Endodermal cell (in vitro differentiated cells): ENCODE data around the gene FAM98C. TPM values are rescaled to one million over a fixed set of nuclear protein-coding genes. Genes with fewer than 3 reads are reported as not detected.

Source experiments
- DNase-seq: peaks from one replicate; pipeline ENCODE4 v3.0.0-alpha.2; 2017
- H3K27ac ChIP-seq: 2 replicates; pipeline ENCODE4 v1.5.1; 2013; ENCODE audit warnings: mild to moderate bottlenecking, low read depth, low read length, moderate library complexity
- H3K27me3 ChIP-seq: 2 replicates; pipeline ENCODE4 v1.6.1; 2013; ENCODE audit warnings: mild to moderate bottlenecking, low read length, moderate library complexity; ENCODE audit not compliant: insufficient read depth, control insufficient read depth, poor library complexity, severe bottlenecking
- H3K36me3 ChIP-seq: 2 replicates; pipeline ENCODE4 v1.7.0; 2013; ENCODE audit warnings: mild to moderate bottlenecking, low read length, moderate library complexity; ENCODE audit not compliant: control insufficient read depth, insufficient read depth
- H3K4me1 ChIP-seq: one replicate; pipeline ENCODE4 v1.7.0; 2013; ENCODE audit warnings: low read length; ENCODE audit not compliant: control insufficient read depth, insufficient read depth
- H3K4me3 ChIP-seq: 2 replicates; pipeline ENCODE4 v1.5.1; 2013; ENCODE audit warnings: mild to moderate bottlenecking, low read length, moderate library complexity
- H3K9ac ChIP-seq: 2 replicates; pipeline ENCODE4 v1.6.1; 2013; ENCODE audit warnings: mild to moderate bottlenecking, low read length, moderate library complexity; ENCODE audit not compliant: poor library complexity, severe bottlenecking; ENCODE audit errors: extremely low read depth
- H3K9me3 ChIP-seq: 2 replicates; pipeline ENCODE4 v1.6.1; 2013; ENCODE audit warnings: mild to moderate bottlenecking, low read length, moderate library complexity; ENCODE audit not compliant: control insufficient read depth
- H3K27ac Mint-ChIP-seq: 2 replicates; pipeline ENCODE4 v1.8.0; 2020; ENCODE audit warnings: mixed read lengths
- H3K27me3 Mint-ChIP-seq: 2 replicates; pipeline ENCODE4 v1.8.0; 2021; ENCODE audit warnings: mild to moderate bottlenecking, mixed read lengths; ENCODE audit not compliant: insufficient read depth
- H3K36me3 Mint-ChIP-seq: 2 replicates; pipeline ENCODE4 v1.8.0; 2020; ENCODE audit warnings: low read depth, mixed read lengths
- H3K4me1 Mint-ChIP-seq: 2 replicates; pipeline ENCODE4 v1.8.0; 2020; ENCODE audit warnings: mixed read lengths
- H3K4me3 Mint-ChIP-seq: 2 replicates; pipeline ENCODE4 v1.8.0; 2020; ENCODE audit warnings: mild to moderate bottlenecking, moderate library complexity, mixed read lengths
- H3K9me3 Mint-ChIP-seq: 2 replicates; pipeline ENCODE4 v1.8.0; 2020; ENCODE audit warnings: mild to moderate bottlenecking, mixed read lengths
- whole genome bisulfite sequencing, 2 experiments: methylation state at CpG; one replicate each; pipeline versions ENCODE4 v1.1.5 to v1.1.7; 2013; ENCODE audit warnings: missing lambda C conversion rate in 2 of 2, mixed read lengths in 1 of 2; ENCODE audit not compliant: insufficient coverage in 1 of 2, insufficient read length in 1 of 2; 5-methylcytosine and 5-hydroxymethylcytosine counted together
- total RNA-seq, 2 donors: library from RNA; stranded (reverse); fragmentation: NEBNext Ultra II Directional in 1 of 2; extraction: Animal tissue kit (Norgen Biotek cat#: 25700) in 1 of 2; gene quantifications; 2 replicates in 1 of 2; 3 replicates in 1 of 2; pipeline ENCODE4 v1.2.1, GENCODE V29; 2021
- TF ChIP-seq, protein P1 (sequence below): fragments of 200-600 bp; sonication (generic); conservative IDR thresholded peaks from 2 replicates; pipeline ENCODE4 v1.5.0; 2021; ENCODE audit warnings: antibody characterized with exemption, mild to moderate bottlenecking

The FAM98C gene
- total RNA-seq, 2 donors from 2014 or later = 8.6 to 13.7 TPM

DNA sequence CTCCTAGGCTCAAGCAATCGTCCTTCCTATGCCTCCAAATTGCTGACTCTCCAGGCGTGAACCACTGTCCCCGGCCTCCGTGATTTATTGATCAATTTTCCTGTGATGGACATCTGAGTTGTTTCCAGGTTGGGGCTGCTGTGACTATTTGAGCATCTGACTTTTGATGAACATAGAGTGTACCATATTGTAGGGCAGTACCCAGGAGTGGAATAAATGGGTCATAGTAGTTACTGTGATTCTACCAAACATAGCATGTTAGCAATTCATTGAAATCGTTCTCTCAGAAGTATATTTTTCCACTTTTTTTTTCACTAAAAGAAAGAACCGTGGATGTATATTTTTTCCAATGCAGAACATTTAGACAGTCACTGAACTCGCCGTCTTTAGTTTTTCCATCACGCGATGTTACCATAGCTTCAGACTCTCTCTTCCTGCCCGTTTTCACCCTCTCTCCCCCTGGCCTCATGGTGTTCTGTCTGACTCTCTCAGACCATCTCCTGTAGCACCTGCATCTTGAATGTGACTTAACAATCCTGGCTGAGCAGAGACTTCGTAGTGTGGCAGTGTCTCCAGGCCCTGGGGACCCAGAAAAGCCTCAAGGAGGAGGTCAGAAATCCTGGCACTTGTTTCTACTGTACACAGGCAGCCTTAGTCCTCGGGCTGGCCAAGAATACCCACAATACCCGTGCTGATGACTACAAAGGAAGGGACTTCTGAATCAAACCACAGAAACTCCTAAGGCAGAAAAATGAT, 26.3 kb downstream of the FAM98C start:
- no peaks in the 10 kb centered on the region for H3K9me3 Mint-ChIP-seq

DNA sequence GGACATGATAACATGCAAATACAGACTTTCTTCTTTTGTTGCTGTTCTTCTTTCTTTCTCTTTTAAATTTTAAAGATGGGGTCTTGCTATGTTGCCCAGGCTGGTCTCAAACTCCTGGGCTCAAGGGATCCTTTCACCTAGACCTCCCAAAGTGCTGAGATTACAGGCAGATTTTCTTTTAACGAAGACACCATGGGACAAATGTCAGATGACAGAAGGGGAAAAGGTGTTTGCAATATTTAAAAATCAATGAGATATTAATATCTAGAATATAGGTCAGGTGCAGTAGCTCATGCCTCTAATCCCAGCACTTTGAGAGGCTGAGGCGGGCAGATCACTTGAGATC, 26.9 kb downstream of the FAM98C start:
- H3K27ac ChIP-seq = no peak overlapping the region
- no peaks in the 10 kb centered on the region for H3K4me1 ChIP-seq
- H3K9ac ChIP-seq = no peak overlapping the region
- no peak overlapping the region for H3K4me3 ChIP-seq
- Mint-ChIP-seq H3K27me3 (peaks cover 13% of the 10 kb centered on the region), H3K27ac (no peak overlapping the region), H3K4me1 (peaks cover 4% of the 10 kb centered on the region), H3K36me3 (no peaks in the 10 kb centered on the region), H3K9me3 (no peaks in the 10 kb centered on the region), H3K4me3 (no peak overlapping the region)
- 83 to 90% methylated on average over 1 of the region's 2 CpGs for WGBS, 2 experiments
- DNase-seq = no peak
- TF ChIP-seq, protein P1, sequence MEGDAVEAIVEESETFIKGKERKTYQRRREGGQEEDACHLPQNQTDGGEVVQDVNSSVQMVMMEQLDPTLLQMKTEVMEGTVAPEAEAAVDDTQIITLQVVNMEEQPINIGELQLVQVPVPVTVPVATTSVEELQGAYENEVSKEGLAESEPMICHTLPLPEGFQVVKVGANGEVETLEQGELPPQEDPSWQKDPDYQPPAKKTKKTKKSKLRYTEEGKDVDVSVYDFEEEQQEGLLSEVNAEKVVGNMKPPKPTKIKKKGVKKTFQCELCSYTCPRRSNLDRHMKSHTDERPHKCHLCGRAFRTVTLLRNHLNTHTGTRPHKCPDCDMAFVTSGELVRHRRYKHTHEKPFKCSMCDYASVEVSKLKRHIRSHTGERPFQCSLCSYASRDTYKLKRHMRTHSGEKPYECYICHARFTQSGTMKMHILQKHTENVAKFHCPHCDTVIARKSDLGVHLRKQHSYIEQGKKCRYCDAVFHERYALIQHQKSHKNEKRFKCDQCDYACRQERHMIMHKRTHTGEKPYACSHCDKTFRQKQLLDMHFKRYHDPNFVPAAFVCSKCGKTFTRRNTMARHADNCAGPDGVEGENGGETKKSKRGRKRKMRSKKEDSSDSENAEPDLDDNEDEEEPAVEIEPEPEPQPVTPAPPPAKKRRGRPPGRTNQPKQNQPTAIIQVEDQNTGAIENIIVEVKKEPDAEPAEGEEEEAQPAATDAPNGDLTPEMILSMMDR = no peak
- H3K36me3 ChIP-seq = no peaks in the 10 kb centered on the region
- H3K9me3 ChIP-seq = no peaks in the 10 kb centered on the region
- H3K27me3 ChIP-seq = peaks cover 10% of the 10 kb centered on the region

More for the DNA sequence above, 26.3 kb downstream of the FAM98C start:
- DNase-seq = no peak
- Histone ChIP-seq H3K36me3 (no peaks in the 10 kb centered on the region), H3K4me3 (no peak overlapping the region), H3K4me1 (no peaks in the 10 kb centered on the region), H3K9ac (no peak overlapping the region), H3K9me3 (no peaks in the 10 kb centered on the region), H3K27me3 (peaks cover 6% of the 10 kb centered on the region), H3K27ac (no peak overlapping the region)
- TF ChIP-seq, protein P1 = no peak
- H3K4me1 Mint-ChIP-seq = peaks cover 2% of the 10 kb centered on the region
- H3K4me3 Mint-ChIP-seq = no peak overlapping the region
- H3K36me3 Mint-ChIP-seq = no peaks in the 10 kb centered on the region
- H3K27ac Mint-ChIP-seq = no peak overlapping the region
- 87% methylated on average over 7 to 14 of the region's 14 CpGs for WGBS, 2 experiments
- peaks cover 9% of the 10 kb centered on the region for H3K27me3 Mint-ChIP-seq

DNA sequence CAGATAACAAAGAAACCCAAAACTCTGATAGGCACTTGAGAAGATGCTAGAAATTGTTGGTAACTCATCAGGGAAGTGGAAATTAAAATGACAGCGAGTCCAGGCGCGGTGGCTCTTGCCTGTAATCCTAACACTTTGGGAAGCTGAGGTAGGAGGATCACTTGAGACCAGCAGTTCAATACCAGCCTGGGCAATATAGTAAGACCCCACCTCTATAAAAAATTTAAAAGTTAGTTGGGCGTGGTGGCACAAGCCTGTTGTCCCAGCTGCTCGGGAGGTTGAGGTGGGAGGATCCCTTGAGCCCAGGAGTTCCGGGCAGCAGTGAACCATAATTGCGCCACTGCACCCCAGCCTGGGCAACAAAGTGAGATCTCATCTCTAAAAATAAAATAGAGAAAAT, 28.0 kb downstream of the FAM98C start:
- Histone ChIP-seq H3K4me1 (no peaks in the 10 kb centered on the region), H3K9me3 (no peaks in the 10 kb centered on the region), H3K27me3 (peaks cover 10% of the 10 kb centered on the region), H3K36me3 (no peaks in the 10 kb centered on the region), H3K9ac (no peak overlapping the region), H3K4me3 (no peak overlapping the region), H3K27ac (no peak overlapping the region)
- WGBS, 2 experiments = 96 to 97% methylated on average over 5 to 7 of the region's 7 CpGs
- Mint-ChIP-seq H3K27me3 (peaks cover 13% of the 10 kb centered on the region), H3K27ac (no peak overlapping the region), H3K9me3 (no peaks in the 10 kb centered on the region), H3K36me3 (no peaks in the 10 kb centered on the region), H3K4me1 (peaks cover 4% of the 10 kb centered on the region), H3K4me3 (no peak overlapping the region)
- DNase-seq = no peak
- TF ChIP-seq, protein P1 = no peak
